Natural killer cell (primary cell): ENCODE measurements around the gene CRYGN. TPM values are rescaled to one million over a fixed set of nuclear protein-coding genes. Genes with fewer than 3 reads are reported as not detected.

Experiments used
- ATAC-seq, 3 donors: fragments of 150-1000 bp in 2 of 3; fragments of 200-7000 bp in 1 of 3; cut with Tn5 transposase; 1 replicate in 1 of 3; 2 replicates in 2 of 3; pipeline ENCODE4 v1.10.0; 2021; ENCODE audit warnings: mild to moderate bottlenecking in 2 of 3, moderate library complexity in 2 of 3
- DNase-seq, 2 donors: peaks; one replicate each; pipeline versions ENCODE4 v3.0.0 to v3.0.0-alpha.2; 2013 to 2021; ENCODE audit warnings: mixed read lengths in 1 of 2
- H3K27ac ChIP-seq: one replicate; pipeline ENCODE4 v1.5.1; 2013; ENCODE audit warnings: mild to moderate bottlenecking, low read length
- H3K27me3 ChIP-seq: one replicate; pipeline ENCODE4 v1.6.1; 2013; ENCODE audit warnings: low read length; ENCODE audit not compliant: control insufficient read depth, insufficient read depth
- H3K36me3 ChIP-seq: one replicate; pipeline ENCODE4 v1.6.1; 2013; ENCODE audit warnings: low read length; ENCODE audit not compliant: control insufficient read depth, insufficient read depth
- H3K4me1 ChIP-seq: one replicate; pipeline ENCODE4 v1.6.1; 2013; ENCODE audit warnings: low read length; ENCODE audit not compliant: control insufficient read depth, insufficient read depth
- H3K4me3 ChIP-seq: one replicate; pipeline ENCODE4 v1.5.1; 2013; ENCODE audit warnings: low read length
- H3K9me3 ChIP-seq: one replicate; pipeline ENCODE4 v1.6.1; 2013; ENCODE audit warnings: low read length; ENCODE audit not compliant: control insufficient read depth, insufficient read depth
- H3K27ac Mint-ChIP-seq, 2 donors: one replicate each; pipeline ENCODE4 v1.8.0; 2022; ENCODE audit warnings: mild to moderate bottlenecking in 2 of 2, mixed read lengths in 2 of 2, moderate library complexity in 1 of 2
- H3K27me3 Mint-ChIP-seq, 2 donors: one replicate each; pipeline ENCODE4 v1.8.0; 2022; ENCODE audit warnings: low read depth in 2 of 2, mixed read lengths in 2 of 2
- H3K36me3 Mint-ChIP-seq: one replicate; pipeline ENCODE4 v1.8.0; 2022; ENCODE audit warnings: mixed read lengths
- H3K4me1 Mint-ChIP-seq, 2 donors: one replicate each; pipeline ENCODE4 v1.8.0; 2022; ENCODE audit warnings: mixed read lengths in 2 of 2
- H3K4me3 Mint-ChIP-seq: one replicate; pipeline ENCODE4 v1.8.0; 2022; ENCODE audit warnings: mild to moderate bottlenecking, moderate library complexity, mixed read lengths
- H3K9me3 Mint-ChIP-seq, 2 donors: one replicate each; pipeline ENCODE4 v1.8.0; 2022; ENCODE audit warnings: mixed read lengths in 2 of 2
- CTCF ChIP-seq: fragments of 200-600 bp; IDR thresholded peaks from one replicate; pipeline ENCODE4 v1.8.0; 2022; ENCODE audit warnings: antibody characterized with exemption
- WGBS: methylation state at CpG from one replicate; pipeline ENCODE4 v1.1.7; 2013; ENCODE audit warnings: missing lambda C conversion rate; ENCODE audit not compliant: insufficient coverage; 5-methylcytosine and 5-hydroxymethylcytosine counted together
- intact Hi-C: fragments of 100-400 bp; cut with micrococcal nuclease; formaldehyde crosslinking; loops from one replicate; pipeline ENCODE4 v1.14.2; 2022
- total RNA-seq, 4 donors: library from RNA; stranded (reverse); fragments of 120-200 nt in 1 of 4; gene quantifications; one replicate each; pipeline versions ENCODE4 v1.2.3 to v1.2.4, GENCODE V29; 2013 to 2022

The CRYGN gene
- total RNA-seq, 3 donors from 2014 or later (not counting 1 experiment from before 2014, with no cell fraction given) = not detected

- no peak overlapping the region for H3K27ac ChIP-seq
- peaks cover 30% of the 10 kb centered on the region for H3K36me3 ChIP-seq
- H3K4me1 ChIP-seq = peaks cover 23% of the 10 kb centered on the region
- Mint-ChIP-seq H3K4me1 (peaks cover 12 to 22% of the 10 kb centered on the region in 2 donors), H3K27ac (peak overlapping the region in 1 of 2 donors; percentile 70), H3K27me3 (peaks cover 14 to 17% of the 10 kb centered on the region in 2 donors), H3K36me3 (peaks cover 9% of the 10 kb centered on the region), H3K9me3 (no peaks in the 10 kb centered on the region), H3K4me3 (no peak overlapping the region)
- H3K27me3 ChIP-seq = peaks cover 11% of the 10 kb centered on the region
- 94% methylated on average over 25 of the region's 25 CpGs for WGBS
- H3K4me3 ChIP-seq = no peak overlapping the region
- no peak for TF ChIP-seq CTCF
- no peak for ATAC-seq
- no peaks in the 10 kb centered on the region for H3K9me3 ChIP-seq
- no peak for DNase-seq
- intact Hi-C loops = no loop called here
Observed at GRCh38 chr7:151379534-151380198, 60.3 kb downstream of the CRYGN start.

- peaks cover 9% of the 10 kb centered on the region for H3K36me3 Mint-ChIP-seq
- Histone ChIP-seq H3K27ac (no peak overlapping the region), H3K4me3 (no peak overlapping the region), H3K4me1 (peaks cover 23% of the 10 kb centered on the region), H3K9me3 (no peaks in the 10 kb centered on the region), H3K36me3 (peaks cover 35% of the 10 kb centered on the region), H3K27me3 (peaks cover 11% of the 10 kb centered on the region)
- ATAC-seq = no peak
- 90% methylated on average over 6 of the region's 6 CpGs for WGBS
- peaks cover 12 to 22% of the 10 kb centered on the region in 2 donors for H3K4me1 Mint-ChIP-seq
- no peak for DNase-seq
- no peak for TF ChIP-seq CTCF
- H3K27ac Mint-ChIP-seq = peak overlapping the region in 1 of 2 donors; percentile 70
- H3K4me3 Mint-ChIP-seq = no peak overlapping the region
- intact Hi-C loops = no loop called here
- H3K27me3 Mint-ChIP-seq = peaks cover 9 to 13% of the 10 kb centered on the region in 2 donors
- no peaks in the 10 kb centered on the region for H3K9me3 Mint-ChIP-seq
Observed at GRCh38 chr7:151379193-151379520, 60.8 kb downstream of the CRYGN start.

Other genes starting within 250 kb of the CRYGN start
- gene H2BK1, start 229.7 kb downstream of the CRYGN start, total RNA-seq = 1 to 10 TPM in 1 of 3 donors, not detected in 2; 2.5 TPM
- 10 to 100 TPM; 12.1 to 26.1 (median 17.6) TPM for gene ABCF2, start 212.9 kb downstream of the CRYGN start, total RNA-seq
- gene CHPF2, start 207.7 kb downstream of the CRYGN start, total RNA-seq = 10 to 100 TPM; 47.0 to 51.6 (median 48.6) TPM
- 1 to 10 TPM; 3.1 to 8.7 (median 6.5) TPM for gene SMARCD3, start 191.4 kb downstream of the CRYGN start, total RNA-seq
- gene NUB1, start 98.3 kb downstream of the CRYGN start, total RNA-seq = 100 to 1,000 TPM; 110 to 113 (median 111) TPM
- 1 to 10 TPM; 1.6 to 4.6 (median 2.1) TPM for gene WDR86, start 30.1 kb downstream of the CRYGN start, total RNA-seq
- gene RHEB, start 79.8 kb upstream of the CRYGN start, total RNA-seq = 10 to 100 TPM; 51.0 to 63.3 (median 63.3) TPM